ENCODE data around the gene GLIS1. TPM values are rescaled to one million over a fixed set of nuclear protein-coding genes. Genes with fewer than 3 reads are reported as not detected.
A peak's percentile ranks its signal among the peaks of the same experiment; 100 is the strongest.

Gene GLIS1
- total RNA-seq, 1 donor from 2014 or later, result 1.2 TPM

DNA sequence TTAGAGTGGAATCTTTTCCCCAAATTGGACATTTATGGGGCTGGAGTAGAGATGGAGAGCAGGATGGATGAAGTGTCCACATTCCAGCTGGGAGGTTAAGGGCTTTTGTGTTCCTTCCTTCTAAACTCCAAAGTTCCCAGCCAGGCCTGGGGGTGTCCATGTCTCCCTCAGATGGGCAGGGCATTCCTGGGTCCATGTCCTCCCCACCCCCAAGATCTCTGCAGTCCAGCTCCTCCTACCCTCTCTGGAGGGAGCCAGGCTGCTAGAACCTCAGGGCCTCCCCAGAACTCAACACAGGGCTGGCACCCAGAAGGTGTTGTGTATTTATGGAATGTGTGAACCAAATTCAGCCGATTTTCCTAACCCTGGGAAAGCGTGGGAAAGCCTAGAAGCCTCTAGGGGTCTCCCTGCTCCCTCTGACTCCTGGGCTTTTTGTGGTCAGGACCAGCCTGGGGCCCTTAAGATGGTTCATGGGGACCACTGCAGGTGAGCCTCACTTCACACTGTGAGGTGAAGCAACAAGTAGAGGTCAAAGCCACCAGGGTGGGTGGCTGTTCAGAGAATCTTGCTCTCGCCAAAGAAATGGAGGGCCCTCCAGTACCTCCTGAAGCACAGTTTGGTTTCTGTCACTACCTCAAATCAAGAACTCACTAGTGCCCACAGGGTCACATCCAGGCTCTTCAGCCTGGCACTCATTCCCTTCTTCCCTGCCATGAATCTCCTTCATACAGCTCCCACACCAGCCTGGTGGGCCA lies 54.8 kb downstream of the GLIS1 start:
- H3K4me3 ChIP-seq, result no peak overlapping the region
- TF ChIP-seq POLR2A (IDR thresholded peaks at IDR 0.05) (no peak), CTCF (IDR thresholded peaks at IDR 0.05) (no peak), POLR2AphosphoS5 (IDR thresholded peaks at IDR 0.05; ENCODE audit: insufficient read depth in 1 of 2, low read depth in 1 of 2) (no peak)
- peaks cover 27% of the 10 kb centered on the region for H3K4me1 ChIP-seq
- H3K27me3 ChIP-seq, result no peaks in the 10 kb centered on the region
- no peaks in the 10 kb centered on the region for H3K9me3 ChIP-seq
- H3K36me3 ChIP-seq, result no peaks in the 10 kb centered on the region
- intact Hi-C loops (cut with DNase I), result no loop called here
- no peak for DNase-seq (ENCODE audit: extremely low spot score in 2 of 2)
- no peak overlapping the region for H3K27ac ChIP-seq

DNA sequence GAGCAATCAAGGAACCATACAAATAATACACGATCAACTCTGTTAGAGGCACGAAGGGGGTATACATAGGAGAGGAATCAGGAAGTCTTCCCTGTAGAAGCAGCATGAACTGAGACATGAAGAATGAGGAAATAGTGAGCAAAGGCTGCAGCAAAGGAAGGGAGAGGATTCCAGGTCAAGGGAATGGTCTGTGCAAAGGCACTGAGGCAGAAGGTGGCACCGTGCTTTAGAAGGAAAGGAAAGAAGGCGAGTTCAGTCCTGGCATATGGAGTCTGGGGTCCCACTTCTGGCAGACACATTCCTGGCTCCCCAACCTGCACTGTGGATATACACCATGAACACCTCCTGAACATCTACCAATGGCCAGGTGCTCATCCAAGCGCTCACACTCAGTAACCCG lies 56.1 kb downstream of the GLIS1 start:
- Histone ChIP-seq H3K9me3 (no peaks in the 10 kb centered on the region), H3K27ac (no peak overlapping the region), H3K4me1 (peaks cover 35% of the 10 kb centered on the region), H3K27me3 (no peaks in the 10 kb centered on the region), H3K4me3 (no peak overlapping the region), H3K36me3 (no peaks in the 10 kb centered on the region)
- intact Hi-C loops (cut with DNase I), result no loop called here
- no peak for DNase-seq (ENCODE audit: extremely low spot score in 2 of 2)
- TF ChIP-seq POLR2A (IDR thresholded peaks at IDR 0.05) (no peak), CTCF (IDR thresholded peaks at IDR 0.05) (no peak), POLR2AphosphoS5 (IDR thresholded peaks at IDR 0.05; ENCODE audit: insufficient read depth in 1 of 2, low read depth in 1 of 2) (no peak)

GRCh38 chr1:53681977-53682685 lies 56.8 kb downstream of the GLIS1 start:
- Histone ChIP-seq H3K4me1 (peaks cover 35% of the 10 kb centered on the region), H3K27ac (no peak overlapping the region), H3K4me3 (no peak overlapping the region), H3K27me3 (no peaks in the 10 kb centered on the region), H3K36me3 (no peaks in the 10 kb centered on the region), H3K9me3 (no peaks in the 10 kb centered on the region)
- intact Hi-C loops (cut with DNase I), result no loop called here
- DNase-seq (ENCODE audit: extremely low spot score in 2 of 2), result no peak
- TF ChIP-seq POLR2AphosphoS5 (IDR thresholded peaks at IDR 0.05; ENCODE audit: insufficient read depth in 1 of 2, low read depth in 1 of 2) (no peak), CTCF (IDR thresholded peaks at IDR 0.05) (peak in 2 of 3 experiments; percentile 8 to 36), POLR2A (IDR thresholded peaks at IDR 0.05) (no peak)

GRCh38 chr1:53681351-53681976 lies 57.5 kb downstream of the GLIS1 start:
- H3K9me3 ChIP-seq, result no peaks in the 10 kb centered on the region
- no peak overlapping the region for H3K4me3 ChIP-seq
- no peaks in the 10 kb centered on the region for H3K36me3 ChIP-seq
- no peak for DNase-seq (ENCODE audit: extremely low spot score in 2 of 2)
- no peaks in the 10 kb centered on the region for H3K27me3 ChIP-seq
- H3K27ac ChIP-seq, result no peak overlapping the region
- peaks cover 35% of the 10 kb centered on the region for H3K4me1 ChIP-seq
- intact Hi-C loops (cut with DNase I), result no loop called here
- TF ChIP-seq POLR2AphosphoS5 (IDR thresholded peaks at IDR 0.05; ENCODE audit: insufficient read depth in 1 of 2, low read depth in 1 of 2) (no peak), CTCF (IDR thresholded peaks at IDR 0.05) (no peak), POLR2A (IDR thresholded peaks at IDR 0.05) (no peak)

All from vagina (tissue), 2 donors.